Measurements from ENCODE around the gene SLC37A4. TPM values are rescaled to one million over a fixed set of nuclear protein-coding genes. Genes with fewer than 3 reads are reported as not detected.

SLC37A4 gene
- total RNA-seq, 120 experiments from 2014 or later, result 6.9 to 20.8 (median 12.6) TPM

Small RNA genes within 50 kb of the gene (microRNA-seq; reads per million reads assigned to microRNA genes)
- gene MIR3656, result 0 to 0.56 (median 0) reads per million in 43 experiments

Other genes starting within 250 kb of the SLC37A4 start
- 100 to 1,000 TPM; 139 to 229 (median 190) TPM for gene DDX6, start 239.7 kb downstream of the SLC37A4 start, total RNA-seq
- not detected for gene CXCR5, start 147.0 kb downstream of the SLC37A4 start, total RNA-seq
- 10 to 100 TPM; 18.7 to 59.0 (median 28.4) TPM for gene BCL9L, start 105.0 kb downstream of the SLC37A4 start, total RNA-seq
- 1 to 10 TPM in 3 of 120 experiments, under 1 TPM in 24, not detected in 93; 0.43 to 1.2 (median 0.59) TPM for gene UPK2, start 74.6 kb downstream of the SLC37A4 start, total RNA-seq
- gene FOXR1, start 59.1 kb downstream of the SLC37A4 start, total RNA-seq, result under 1 TPM in 1 of 120 experiments, not detected in 119; 0.44 TPM
- 100 to 1,000 TPM in 1 of 120 experiments, 10 to 100 TPM in 119; 37.7 to 109 (median 64.9) TPM for gene CENATAC, start 32.7 kb downstream of the SLC37A4 start, total RNA-seq
- gene RPS25, start 12.5 kb downstream of the SLC37A4 start, total RNA-seq, result 100 to 1,000 TPM; 267 to 575 (median 429) TPM
- 10 to 100 TPM; 29.3 to 71.5 (median 49.7) TPM for gene TRAPPC4, start 12.1 kb downstream of the SLC37A4 start, total RNA-seq
- 100 to 1,000 TPM in 118 of 120 experiments, 10 to 100 TPM in 2; 94.9 to 199 (median 139) TPM for gene HYOU1, start 26.3 kb upstream of the SLC37A4 start, total RNA-seq
- gene VPS11, start 36.9 kb upstream of the SLC37A4 start, total RNA-seq, result 10 to 100 TPM; 33.3 to 65.7 (median 50.5) TPM
- gene HMBS, start 54.0 kb upstream of the SLC37A4 start, total RNA-seq, result 10 to 100 TPM in 95 of 120 experiments, 1 to 10 TPM in 25; 6.8 to 18.6 (median 12.6) TPM
- gene DPAGT1, start 71.0 kb upstream of the SLC37A4 start, total RNA-seq, result 10 to 100 TPM; 18.3 to 47.3 (median 30.8) TPM
- gene C2CD2L, start 76.5 kb upstream of the SLC37A4 start, total RNA-seq, result 10 to 100 TPM; 26.6 to 76.4 (median 50.5) TPM
- gene HINFP, start 90.7 kb upstream of the SLC37A4 start, total RNA-seq, result 10 to 100 TPM; 29.8 to 70.5 (median 47.9) TPM
- 10 to 100 TPM in 116 of 120 experiments, 1 to 10 TPM in 4; 5.2 to 31.5 (median 18.1) TPM for gene ABCG4, start 118.2 kb upstream of the SLC37A4 start, total RNA-seq
- 10 to 100 TPM in 48 of 120 experiments, 1 to 10 TPM in 72; 5.5 to 16.3 (median 9.4) TPM for gene NLRX1, start 137.8 kb upstream of the SLC37A4 start, total RNA-seq
- gene NHERF4, start 154.6 kb upstream of the SLC37A4 start, total RNA-seq, result 1 to 10 TPM in 3 of 120 experiments, under 1 TPM in 11, not detected in 106; 0.13 to 1.2 (median 0.40) TPM
- 10 to 100 TPM; 22.9 to 40.0 (median 30.5) TPM for gene CBL, start 175.5 kb upstream of the SLC37A4 start, total RNA-seq

Data from dorsolateral prefrontal cortex (tissue), 118 donors.